NB4 (cell line): ENCODE results near the gene MRPL28.

Experiments used
- CTCF ChIP-seq: IDR thresholded peaks from one replicate; pipeline ENCODE4 v1.5.1; 2012; ENCODE audit warnings: low read depth, low read length
- POLR2A ChIP-seq: IDR thresholded peaks from 2 replicates; pipeline ENCODE4 v1.6.1; 2011; ENCODE audit warnings: mild to moderate bottlenecking; ENCODE audit not compliant: insufficient read length; ENCODE audit errors: extremely low read depth

- TF ChIP-seq CTCF (no peak), POLR2A (no peak)
Measured at GRCh38 chr16:373020-373598, 2.8 kb upstream of the MRPL28 start.
